H1 (cell line): Measurements from ENCODE around the gene SMARCC2. TPM values are rescaled to one million over a fixed set of nuclear protein-coding genes. Genes with fewer than 3 reads are reported as not detected.

Source experiments
- CTCF ChIA-PET: fragments of 300-600 bp; sonication (Branson Sonifier 250); formaldehyde crosslinking; loops from one replicate; lab custom pipeline; 2021; ENCODE audit not compliant: partially characterized antibody; lab: Charles Lee
- POLR2A ChIA-PET: fragments of 300-600 bp; sonication (Branson Sonifier 250); formaldehyde crosslinking; loops from one replicate; lab custom pipeline; 2021; ENCODE audit warnings: inconsistent platforms; ENCODE audit not compliant: partially characterized antibody; lab: Charles Lee
- DNase-seq, 2 experiments: peaks; one replicate each; pipeline versions ENCODE4 v3.0.0 to v3.0.0-alpha.2; 2010 to 2022; ENCODE audit warnings: low spot score in 2 of 2, low read depth in 1 of 2, mixed read lengths in 1 of 2
- FAIRE-seq: peaks from 2 replicates; lab custom pipeline; 2011; peaks lifted over from hg19 to GRCh38; lab: Jason Lieb, UNC
- H2AFZ ChIP-seq: 2 replicates; pipeline ENCODE4 v1.8.1; 2012; ENCODE audit warnings: low read length, inconsistent platforms
- H2AK5ac ChIP-seq: 2 replicates; pipeline ENCODE4 v1.6.1; 2013; ENCODE audit warnings: low read depth, low read length
- H2BK120ac ChIP-seq: replicated peaks from 2 replicates; pipeline ENCODE3; 2013; ENCODE audit warnings: low read depth, low read length, inconsistent platforms
- H2BK12ac ChIP-seq: 2 replicates; pipeline ENCODE4 v1.6.1; 2013; ENCODE audit warnings: low read depth, low read length
- H2BK15ac ChIP-seq: 2 replicates; pipeline ENCODE4 v1.6.1; 2013; ENCODE audit warnings: low read length
- H2BK20ac ChIP-seq: 2 replicates; pipeline ENCODE4 v1.6.1; 2013; ENCODE audit warnings: low read length
- H2BK5ac ChIP-seq: 2 replicates; pipeline ENCODE4 v1.6.1; 2013; ENCODE audit warnings: low read depth, low read length
- H3K14ac ChIP-seq: 2 replicates; pipeline ENCODE4 v1.6.1; 2013; ENCODE audit warnings: inconsistent platforms; ENCODE audit not compliant: insufficient read length
- H3K18ac ChIP-seq: 2 replicates; pipeline ENCODE4 v1.6.1; 2013; ENCODE audit warnings: low read length; ENCODE audit errors: extremely low read depth
- H3K23ac ChIP-seq: 2 replicates; pipeline ENCODE4 v1.6.1; 2013; ENCODE audit warnings: inconsistent platforms; ENCODE audit not compliant: insufficient read length
- H3K23me2 ChIP-seq: 2 replicates; pipeline ENCODE4 v1.6.1; 2013; ENCODE audit warnings: low read depth, low read length
- H3K27ac ChIP-seq: 2 replicates; pipeline ENCODE4 v1.6.1; 2011; ENCODE audit warnings: low read depth, low read length, inconsistent platforms
- H3K27me3 ChIP-seq, 4 experiments: replicated peaks in 1 of 4; 1 replicate in 1 of 4; 2 replicates in 3 of 4; pipeline versions ENCODE4 v1.6.1 to v1.8.1; 2011 to 2013; ENCODE audit warnings: low read length in 3 of 4, mild to moderate bottlenecking in 3 of 4, inconsistent platforms in 2 of 4, mixed read lengths in 2 of 4, moderate library complexity in 1 of 4; ENCODE audit not compliant: control insufficient read depth in 3 of 4, insufficient read depth in 3 of 4; ENCODE audit errors: extremely low read depth in 1 of 4
- H3K36me3 ChIP-seq, 4 experiments: 2 replicates each; pipeline versions ENCODE4 v1.6.1 to v1.8.1; 2011 to 2013; ENCODE audit warnings: mild to moderate bottlenecking in 4 of 4, low read length in 3 of 4, moderate library complexity in 2 of 4, control low read depth in 1 of 4, inconsistent platforms in 1 of 4; ENCODE audit not compliant: insufficient read depth in 4 of 4, control insufficient read depth in 2 of 4
- H3K4ac ChIP-seq: replicated peaks from 2 replicates; pipeline ENCODE3; 2013; ENCODE audit warnings: low read length, low read depth, mixed read lengths, inconsistent platforms; ENCODE audit not compliant: insufficient read length
- H3K4me1 ChIP-seq, 4 experiments: replicated peaks in 1 of 4; 1 replicate in 1 of 4; 2 replicates in 3 of 4; pipeline versions ENCODE4 v1.6.1 to v1.8.1; 2011 to 2013; ENCODE audit warnings: low read length in 3 of 4, inconsistent platforms in 2 of 4, mixed read lengths in 1 of 4; ENCODE audit not compliant: insufficient read depth in 4 of 4, control insufficient read depth in 3 of 4
- H3K4me2 ChIP-seq, 2 experiments: 2 replicates each; pipeline versions ENCODE4 v1.6.1 to v1.8.1; 2011 to 2013; ENCODE audit warnings: low read depth in 2 of 2, low read length in 2 of 2, control low read depth in 1 of 2, inconsistent platforms in 1 of 2, mild to moderate bottlenecking in 1 of 2; ENCODE audit not compliant: insufficient read depth in 1 of 2
- H3K4me3 ChIP-seq, 4 experiments: fragments of 200-600, 300-600 bp in 1 of 4; sonication (generic), shearing (Covaris generic), sonication (Bioruptor Twin) in 1 of 4; 2 replicates each; pipeline versions ENCODE4 v1.5.1 to v1.8.1; 2011 to 2016; ENCODE audit warnings: low read length in 4 of 4, low read depth in 3 of 4, control low read depth in 2 of 4, inconsistent platforms in 2 of 4, mild to moderate bottlenecking in 2 of 4, mixed read lengths in 1 of 4, moderate library complexity in 1 of 4; ENCODE audit not compliant: insufficient read depth in 2 of 4; ENCODE audit errors: extremely low read depth in 1 of 4
- H3K56ac ChIP-seq: replicated peaks from 2 replicates; pipeline ENCODE3; 2013; ENCODE audit warnings: low read depth, mild to moderate bottlenecking, mixed read lengths, low read length, inconsistent platforms; ENCODE audit not compliant: insufficient read length
- H3K79me1 ChIP-seq: 2 replicates; pipeline ENCODE4 v1.6.1; 2013; ENCODE audit warnings: low read depth, low read length, control low read depth
- H3K79me2 ChIP-seq, 2 experiments: 2 replicates each; pipeline versions ENCODE4 v1.6.1 to v1.8.1; 2012 to 2013; ENCODE audit warnings: low read length in 2 of 2, mild to moderate bottlenecking in 2 of 2, inconsistent platforms in 1 of 2; ENCODE audit not compliant: insufficient read depth in 2 of 2, control insufficient read depth in 1 of 2
- H3K9ac ChIP-seq, 4 experiments: replicated peaks in 1 of 4; 1 replicate in 1 of 4; 2 replicates in 3 of 4; pipeline versions ENCODE4 v1.6.1 to v1.8.1; 2011 to 2013; ENCODE audit warnings: low read depth in 3 of 4, low read length in 3 of 4, control low read depth in 2 of 4, mild to moderate bottlenecking in 2 of 4, moderate library complexity in 2 of 4, inconsistent platforms in 1 of 4; ENCODE audit errors: extremely low read depth in 1 of 4
- H3K9me3 ChIP-seq, 2 experiments: 2 replicates each; pipeline versions ENCODE4 v1.6.1 to v1.8.1; 2012 to 2013; ENCODE audit warnings: mild to moderate bottlenecking in 2 of 2, moderate library complexity in 2 of 2, control low read depth in 1 of 2, inconsistent platforms in 1 of 2, low read depth in 1 of 2, low read length in 1 of 2, mixed read lengths in 1 of 2; ENCODE audit not compliant: insufficient read depth in 2 of 2
- H4K20me1 ChIP-seq, 2 experiments: replicated peaks in 1 of 2; 2 replicates each; pipeline versions ENCODE3 to v1.8.1; 2011 to 2013; ENCODE audit warnings: inconsistent platforms in 2 of 2, low read length in 2 of 2, mild to moderate bottlenecking in 1 of 2; ENCODE audit not compliant: insufficient read depth in 2 of 2, control insufficient read depth in 1 of 2
- H4K5ac ChIP-seq: 2 replicates; pipeline ENCODE4 v1.6.1; 2013; ENCODE audit warnings: low read length, low read depth, mixed read lengths, inconsistent platforms; ENCODE audit not compliant: insufficient read length
- H4K8ac ChIP-seq: 2 replicates; pipeline ENCODE4 v1.8.0; 2013; ENCODE audit warnings: mild to moderate bottlenecking, moderate library complexity, low read length, inconsistent platforms; ENCODE audit not compliant: insufficient read depth; ENCODE audit errors: extremely low read depth
- H4K91ac ChIP-seq: replicated peaks from 2 replicates; pipeline ENCODE3; 2013; ENCODE audit warnings: low read length, mixed read lengths, inconsistent platforms; ENCODE audit not compliant: insufficient read length
- ASH2L ChIP-seq: fragments of 200-600, 300-600 bp; sonication (generic); IDR thresholded peaks from one replicate; pipeline ENCODE4 v1.7.1; 2017; ENCODE audit warnings: low read length
- BRCA1 ChIP-seq: IDR thresholded peaks from 2 replicates; pipeline ENCODE4 v1.6.1; 2012; ENCODE audit warnings: low read depth, low read length, improper control_type of control experiment
- EGR1 ChIP-seq: IDR thresholded peaks from 2 replicates; pipeline ENCODE4 v1.6.1; 2011; ENCODE audit warnings: low read depth, low read length, borderline replicate concordance
- JUND ChIP-seq: IDR thresholded peaks from 2 replicates; pipeline ENCODE4 v1.6.1; 2011; ENCODE audit warnings: mild to moderate bottlenecking, improper control_type of control experiment, low read length
- MAX ChIP-seq: IDR thresholded peaks from 2 replicates; pipeline ENCODE4 v1.6.1; 2012; ENCODE audit warnings: inconsistent platforms
- NANOG ChIP-seq: IDR thresholded peaks from 2 replicates; pipeline ENCODE4 v1.6.1; 2011; ENCODE audit warnings: low read length, low read depth, mild to moderate bottlenecking, inconsistent platforms; ENCODE audit not compliant: insufficient read depth, poor library complexity, severe bottlenecking
- POLR2AphosphoS5 ChIP-seq: IDR thresholded peaks from 2 replicates; pipeline ENCODE4 v1.6.1; 2011; ENCODE audit warnings: low read depth, low read length
- POU5F1 ChIP-seq: IDR thresholded peaks from 2 replicates; pipeline ENCODE4 v1.6.1; 2011; ENCODE audit warnings: low read depth, mild to moderate bottlenecking, low read length, moderate library complexity
- RAD21 ChIP-seq, 2 experiments: IDR thresholded peaks in 1 of 2; conservative IDR thresholded peaks in 1 of 2; 2 replicates each; pipeline ENCODE4 v1.6.1; 2011; ENCODE audit warnings: low read depth in 2 of 2, low read length in 2 of 2, improper control_type of control experiment in 1 of 2, inconsistent platforms in 1 of 2, mild to moderate bottlenecking in 1 of 2, moderate library complexity in 1 of 2
- SP1 ChIP-seq: IDR thresholded peaks from 2 replicates; pipeline ENCODE4 v1.6.1; 2011; ENCODE audit warnings: low read depth, low read length
- SRF ChIP-seq: IDR thresholded peaks from 2 replicates; pipeline ENCODE4 v1.6.1; 2011; ENCODE audit warnings: mild to moderate bottlenecking, low read depth, low read length, moderate library complexity
- TAF7 ChIP-seq: optimal IDR thresholded peaks from 2 replicates; pipeline ENCODE3; 2011; ENCODE audit warnings: low read depth, mild to moderate bottlenecking, inconsistent platforms, low read length, moderate library complexity, borderline replicate concordance
- YY1 ChIP-seq: IDR thresholded peaks from 2 replicates; pipeline ENCODE4 v1.6.1; 2011; ENCODE audit warnings: low read depth, mild to moderate bottlenecking, low read length
- ZNF274 ChIP-seq: IDR thresholded peaks from 2 replicates; pipeline ENCODE4 v1.7.0; 2012; ENCODE audit warnings: low read length, borderline replicate concordance; ENCODE audit errors: extremely low read depth
- WGBS, 2 experiments: shearing (Covaris generic) in 1 of 2; methylation state at CpG; one replicate each; pipeline versions ENCODE4 v1.1.6 to v1.1.7; 2013 to 2015; ENCODE audit warnings: low lambda C conversion rate in 2 of 2, mixed read lengths in 2 of 2, inconsistent platforms in 1 of 2, low coverage in 1 of 2, missing lambda C conversion rate in 1 of 2; ENCODE audit not compliant: insufficient replicate concordance in 2 of 2, insufficient coverage in 1 of 2, insufficient read length in 1 of 2; ENCODE audit errors: extremely low coverage in 1 of 2, missing lambda C conversion rate in 1 of 2; 5-methylcytosine and 5-hydroxymethylcytosine counted together
- polyA plus RNA-seq, 7 experiments: library from polyadenylated mRNA; depleted of rRNA in 3 of 7; stranded (reverse) in 5 of 7; unstranded in 2 of 7; fragments of >200 nt in 5 of 7; fragments of 200-250 nt in 2 of 7; gene quantifications; 1 replicate in 5 of 7; 2 replicates in 1 of 7; 4 replicates in 1 of 7; pipeline versions ENCODE4 v1.2.1 to v1.2.3, GENCODE V29; 2011 to 2013; ENCODE audit warnings: missing spikeins in 2 of 7, mixed read lengths in 2 of 7
- total RNA-seq: library from RNA; stranded (reverse); fragmentation: NEBNext Ultra II Directional; extraction: Animal tissue kit (Norgen Biotek cat#: 25700); gene quantifications from 2 replicates; pipeline ENCODE4 v1.2.1, GENCODE V29; 2021

SMARCC2 gene
- total and polyA plus RNA-seq, 2 of the 8 experiments (the other 6 are each of a cell fraction or from before 2014, with no cell fraction given) = 33.9 to 78.5 TPM

DNA sequence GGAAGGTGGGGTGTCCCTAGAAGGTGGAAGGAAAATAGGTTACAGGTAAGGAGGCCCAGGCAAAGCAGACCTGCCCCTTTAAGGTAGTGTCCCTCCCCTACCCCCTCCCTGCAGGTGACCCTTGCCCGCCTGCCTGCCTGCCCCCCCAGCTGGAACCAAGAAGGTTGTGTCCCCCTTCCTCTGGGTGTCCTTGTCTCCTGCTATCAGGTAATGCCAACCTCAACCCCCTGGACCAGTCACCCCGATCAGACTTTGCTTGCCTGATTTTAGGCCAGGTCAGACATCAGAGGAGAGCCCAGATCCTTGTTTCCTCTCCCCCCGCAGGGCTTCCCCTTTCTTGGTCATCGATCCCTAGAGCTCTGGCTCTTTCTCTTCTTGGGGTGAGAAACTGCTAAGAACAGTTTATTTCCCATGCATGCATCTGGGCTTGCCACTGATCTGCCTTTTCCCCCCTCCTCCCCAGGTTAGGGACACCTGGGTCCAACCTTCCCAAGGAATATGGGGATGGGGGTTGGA, 40.7 kb upstream of the SMARCC2 start, which contains the start of gene SLC39A5:
Gene SLC39A5 (plus strand): TSS at position 136 of the 516 bp plus-strand sequence. CDS start 1,224 bp downstream, outside the sequence.
- Histone ChIP-seq H3K4me3 (no peak within 1 kb of the TSS), H3K27ac (no peak within 1 kb of the TSS), H4K5ac (no peak within 1 kb of the TSS), H2BK120ac (no peak within 1 kb of the TSS), H3K14ac (no peak within 1 kb of the TSS), H4K91ac (no peak within 1 kb of the TSS), H2BK12ac (no peak within 1 kb of the TSS), H2BK5ac (no peak within 1 kb of the TSS), H2AFZ (no peak within 1 kb of the TSS), H3K79me2 (no peaks in the 10 kb centered on the region), H3K27me3 (no peaks in the 10 kb centered on the region), H3K4ac (no peak within 1 kb of the TSS), H3K36me3 (peaks cover 0 to 4% (median 1%) of the 10 kb centered on the region in 4 experiments; a peak in 1 of 8 replicates), H3K9ac (no peak within 1 kb of the TSS), H2BK20ac (no peak within 1 kb of the TSS), H2BK15ac (no peak within 1 kb of the TSS), H4K8ac (peak within 1 kb of the TSS; percentile 76; the same call in 1 of the 2 replicates), H3K79me1 (peaks cover 2% of the 10 kb centered on the region; the same call in 1 of the 2 replicates), H3K18ac (no peak within 1 kb of the TSS), H3K23ac (no peak within 1 kb of the TSS), H3K56ac (no peak within 1 kb of the TSS), H4K20me1 (no peaks in the 10 kb centered on the region), H3K23me2 (no peaks in the 10 kb centered on the region), H3K4me1 (peaks cover 0 to 6% (median under 1%) of the 10 kb centered on the region in 4 experiments; a peak in 4 of 7 replicates), H3K9me3 (no peaks in the 10 kb centered on the region), H3K4me2 (no peak within 1 kb of the TSS), H2AK5ac (0 out of 2 replicates have a peak within 1 kb of the TSS, but pooled peaks have one; percentile 24)
- DNase-seq (no peak), FAIRE-seq (no peak)
- no peak for TF ChIP-seq RAD21 (IDR thresholded peaks at IDR 0.05 in 1 of 2, conservative IDR thresholded peaks at IDR 0.05 in 1 of 2; ENCODE audit: low read depth in 2 of 2, low read length in 2 of 2)
- TF ChIP-seq SP1 = no peak
- TF ChIP-seq POU5F1 = no peak
- no peak for TF ChIP-seq TAF7
- no peak for TF ChIP-seq EGR1
- no peak for TF ChIP-seq JUND
- no peak for TF ChIP-seq POLR2AphosphoS5
- TF ChIP-seq ASH2L = no peak
- TF ChIP-seq BRCA1 = no peak
- TF ChIP-seq ZNF274 = no peak
- TF ChIP-seq NANOG = no peak
- TF ChIP-seq YY1 = no peak
- no peak for TF ChIP-seq MAX
- TF ChIP-seq SRF = no peak
- ChIA-PET POLR2A (interaction anchor here (1.0 to 3.4 kb wide), 4 partner anchors 36 to 42 kb away, joined by 3 to 11 read pairs (median 4); partner anchors contain the start of gene SMARCC2), CTCF (interaction anchor here (0.9 to 10.5 kb wide), 4 partner anchors 23 to 231 kb away, joined by 3 to 72 read pairs (median 4); partner anchors contain the start of gene COQ10A)
- 90% methylated on average over 3 of the region's 4 CpGs; no CpG with 5 or more reads in 1 of the 2 experiments for WGBS, 2 experiments
